RKO (cell line): ENCODE measurements around the gene RPEL1.
A peak's percentile ranks its signal among the peaks of the same experiment; 100 is the strongest.
"Not testable (repeated sequence)": the region's sequence is repeated elsewhere in the genome, so short reads cannot be mapped to it uniquely, and the experiment has no call there.

Source experiments
- DNase-seq: peaks from one replicate; pipeline ENCODE4 v3.0.0-alpha.2; 2016; ENCODE audit warnings: low spot score

Gene RPEL1

DNA sequence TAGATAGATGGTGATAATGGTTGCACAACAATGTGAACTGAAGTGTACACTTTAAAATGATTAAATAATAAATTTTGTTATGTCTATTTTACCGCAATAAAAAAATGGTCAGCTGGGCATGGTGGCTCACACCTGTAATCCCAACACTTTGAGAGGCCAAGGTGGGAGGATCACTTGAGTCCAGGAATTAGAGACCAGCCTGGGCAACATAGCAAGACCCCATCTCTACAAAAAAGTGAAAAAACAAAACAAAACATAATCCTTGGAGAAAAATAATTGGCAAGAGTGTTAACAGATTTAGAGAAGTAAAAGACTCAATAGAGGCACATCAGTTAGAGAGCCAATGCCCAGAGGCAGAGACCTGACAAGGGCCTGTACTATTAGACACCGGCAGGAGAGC is 9.9 kb upstream of the RPEL1 start:
- no peak for DNase-seq

DNA sequence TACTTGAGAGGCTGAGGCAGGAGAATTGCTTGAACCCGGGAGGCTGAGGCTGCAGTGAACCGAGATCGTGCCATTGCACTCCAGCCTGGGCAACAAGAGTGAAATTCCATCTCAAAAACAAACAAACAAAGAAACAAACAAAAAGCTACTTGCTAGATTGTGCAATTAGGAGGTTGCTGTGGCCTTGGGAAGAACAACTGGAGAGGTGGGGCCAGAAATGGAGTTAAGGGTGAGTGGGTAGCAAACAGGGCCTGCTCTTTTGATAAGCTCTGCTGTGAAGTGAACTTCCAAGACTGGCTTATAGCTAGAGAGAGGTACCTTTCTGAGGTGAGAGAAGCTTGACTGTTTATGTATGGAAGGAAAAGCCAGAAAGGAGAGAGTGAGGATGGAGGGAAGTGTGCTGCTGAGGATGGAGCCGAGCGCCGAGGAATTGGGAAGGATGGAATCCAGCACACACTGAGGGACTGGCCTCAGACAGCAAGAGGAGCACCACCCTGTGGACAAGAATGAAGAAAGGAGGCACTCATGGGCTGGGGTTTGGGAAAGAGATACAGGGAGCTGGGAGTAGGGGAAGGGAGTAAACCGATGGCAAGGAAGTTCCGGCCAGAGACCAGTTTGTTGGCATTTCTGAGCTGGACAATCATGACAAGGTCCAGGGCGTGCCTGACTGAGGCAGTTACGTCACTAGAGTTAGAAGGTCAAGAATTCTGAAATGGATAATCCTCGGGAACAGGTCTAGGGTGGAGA is 7.0 kb upstream of the RPEL1 start:
- DNase-seq, result no peak

DNA sequence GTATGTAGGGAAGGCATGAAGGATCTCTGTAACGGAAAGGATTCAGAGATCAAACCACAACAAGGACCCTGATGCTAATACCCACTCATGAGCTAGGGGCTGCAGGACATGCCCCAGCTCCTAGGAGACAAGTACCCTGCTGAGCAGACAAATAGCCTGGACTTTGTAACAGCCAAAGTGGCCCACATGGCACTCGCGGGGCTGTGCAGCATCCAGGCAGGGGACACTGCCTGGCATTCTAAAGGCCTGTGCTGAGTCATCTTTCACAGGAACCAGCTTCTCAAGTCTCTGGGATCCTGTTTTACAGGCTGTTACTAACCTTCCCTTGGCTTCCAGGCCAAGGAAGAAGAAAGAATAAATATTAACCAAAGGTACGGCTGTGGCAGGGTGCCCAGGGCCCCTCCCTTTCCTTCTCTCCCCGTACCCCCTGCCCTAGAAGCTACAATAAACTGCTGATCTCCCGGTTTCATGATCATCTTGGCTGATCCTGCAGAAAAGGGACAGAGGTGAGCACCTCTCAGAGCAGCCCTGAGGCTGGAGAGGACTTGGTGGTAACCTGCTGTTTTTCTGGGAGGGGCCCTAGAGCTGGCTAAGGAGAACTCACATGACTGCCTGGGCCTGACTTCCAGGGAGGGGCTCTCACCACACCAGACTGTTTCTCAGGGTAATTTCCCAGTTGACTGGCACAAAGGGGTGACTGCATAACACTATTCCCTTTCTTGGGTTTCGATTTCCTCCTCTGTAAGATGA is 4.2 kb upstream of the RPEL1 start:
- no peak for DNase-seq

DNA sequence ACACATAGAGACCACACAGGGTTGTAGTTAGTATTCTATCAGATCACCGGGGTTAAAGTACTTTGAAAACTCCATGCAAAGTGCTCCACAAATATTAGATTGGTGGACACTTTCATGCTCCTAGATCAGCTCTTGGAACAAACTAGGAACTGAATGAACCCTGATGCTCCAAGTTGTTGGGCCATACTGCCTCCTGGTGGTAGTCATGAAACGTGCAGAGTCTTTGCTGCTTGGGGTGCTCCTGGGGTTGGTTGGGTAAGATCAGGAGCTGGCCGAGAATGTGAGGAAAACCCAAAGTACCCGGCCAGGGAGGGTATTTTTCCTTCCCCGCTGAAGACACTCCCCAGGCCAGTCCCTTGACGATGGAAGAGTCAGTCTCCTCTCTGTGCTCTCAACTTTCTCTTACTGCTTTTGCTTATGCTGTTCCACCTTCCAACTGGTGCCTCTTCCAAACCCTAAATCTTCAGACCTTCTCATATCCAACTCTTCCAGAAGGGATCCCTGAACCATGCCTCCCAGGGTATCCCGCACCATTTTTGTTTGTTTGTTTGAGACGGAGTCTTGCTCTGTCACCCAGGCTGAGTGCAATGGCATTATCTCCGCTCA is 918 bp upstream of the RPEL1 start:
- peak; percentile 26 for DNase-seq

DNA sequence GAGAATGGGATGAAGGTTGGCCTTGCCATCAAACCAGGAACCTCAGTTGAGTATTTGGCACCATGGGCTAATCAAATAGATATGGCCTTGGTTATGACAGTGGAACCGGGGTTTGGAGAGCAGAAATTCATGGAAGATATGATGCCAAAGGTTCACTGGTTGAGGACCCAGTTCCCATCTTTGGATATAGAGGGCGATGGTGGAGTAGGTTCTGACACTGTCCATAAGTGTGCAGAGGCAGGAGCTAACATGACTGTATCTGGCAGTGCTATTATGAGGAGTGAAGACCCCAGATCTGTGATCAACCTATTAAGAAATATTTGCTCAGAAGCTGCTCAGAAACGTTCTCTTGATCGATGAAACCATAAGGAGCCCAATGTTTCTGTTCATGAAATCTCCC is 637 bp downstream of the RPEL1 start:
- DNase-seq, result no peak

DNA sequence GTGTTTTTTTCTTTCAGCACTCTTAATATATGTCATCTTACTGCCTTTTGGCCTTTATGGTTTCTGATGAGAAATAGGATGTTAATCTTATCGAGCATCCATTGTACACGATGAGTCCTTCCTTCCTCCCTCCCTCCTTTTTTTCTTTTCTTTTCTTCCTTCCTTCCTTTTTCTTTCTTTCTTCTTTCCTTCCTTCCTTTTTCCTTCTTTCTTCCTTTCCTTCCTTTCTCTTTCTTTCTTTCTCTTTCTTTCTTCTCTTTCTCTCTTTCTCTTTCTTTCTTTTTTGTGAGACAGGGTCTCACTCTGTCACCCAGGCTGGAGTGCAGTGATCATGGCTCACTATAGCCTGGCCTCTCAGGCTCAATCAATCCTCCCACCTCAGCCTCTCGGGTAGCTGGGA is 8.4 kb downstream of the RPEL1 start:
- DNase-seq, result no peak

DNA sequence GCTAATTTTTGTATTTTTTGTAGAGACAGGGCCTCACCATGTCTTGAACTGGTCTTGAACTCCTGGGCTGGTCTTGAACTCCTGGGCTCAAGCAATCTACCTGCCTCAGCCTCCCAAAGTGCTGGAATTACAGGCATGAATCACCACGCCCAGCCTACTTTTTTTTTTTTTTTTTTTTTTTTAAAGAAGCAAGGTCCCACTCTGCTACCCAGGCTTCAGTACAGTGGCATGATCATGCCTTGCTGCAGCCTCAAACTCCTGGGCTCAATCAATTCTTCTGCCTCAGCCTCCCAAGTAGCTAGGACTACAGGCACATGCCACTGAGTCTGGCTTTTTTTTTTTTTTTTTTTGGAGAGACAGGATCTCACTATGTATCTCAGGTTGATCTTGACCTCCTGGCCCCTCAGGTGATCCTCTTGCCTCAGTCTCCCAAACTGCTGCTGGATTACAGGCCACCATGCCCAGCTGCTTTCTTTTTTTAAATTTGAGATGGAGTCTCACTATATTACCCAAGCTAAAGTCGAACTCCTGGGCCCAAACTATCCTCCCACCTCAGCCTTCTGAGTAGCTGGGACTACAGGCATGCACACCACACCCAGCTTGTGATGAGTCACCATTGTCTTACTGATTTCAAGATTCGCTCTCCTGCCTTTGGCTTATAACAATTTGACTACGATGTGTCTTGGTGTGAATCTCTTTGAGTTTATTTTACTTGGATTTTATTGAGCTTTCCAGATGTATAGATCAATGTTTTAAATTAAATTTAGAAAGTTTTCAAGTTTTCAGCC is 9.0 kb downstream of the RPEL1 start:
- no peak for DNase-seq

DNA sequence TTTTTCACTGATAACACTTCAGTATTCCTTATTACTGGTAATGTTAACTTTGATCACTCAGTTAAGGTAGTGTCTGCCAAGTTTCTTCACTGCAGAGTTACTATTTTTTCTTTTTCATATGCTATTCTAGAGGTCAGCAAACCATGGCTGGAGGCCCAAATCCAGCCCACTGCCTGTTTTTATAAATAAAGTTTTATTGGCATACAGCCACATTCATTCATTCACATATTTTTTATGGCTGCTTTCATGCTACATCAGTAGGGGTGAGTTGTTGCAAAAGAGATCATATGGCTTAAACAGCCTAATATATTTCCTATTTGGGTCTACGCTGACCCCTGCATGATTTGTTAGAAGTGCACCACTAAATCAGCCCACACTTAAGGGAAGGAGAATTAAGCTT is 10.9 kb downstream of the RPEL1 start:
- no peak for DNase-seq

DNA sequence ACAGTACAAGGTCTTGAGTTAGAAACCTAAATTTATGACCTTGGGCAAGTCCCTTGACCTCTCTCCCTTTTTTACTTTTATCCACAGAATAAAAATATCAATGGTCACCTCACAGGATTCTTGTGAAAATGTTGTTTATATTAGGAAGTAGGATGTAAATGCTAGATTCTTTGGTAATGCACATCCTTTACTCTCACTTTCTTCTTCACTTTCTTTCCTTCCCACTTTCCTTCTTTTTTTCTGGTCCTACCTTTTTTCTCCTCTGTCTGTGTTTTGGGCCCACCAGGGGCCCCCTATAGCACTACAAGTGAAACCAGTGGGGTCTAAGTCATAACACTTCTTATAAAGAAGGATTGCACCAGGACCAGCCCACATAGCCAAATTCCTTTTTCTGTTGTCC is 12.1 kb downstream of the RPEL1 start:
- no peak for DNase-seq

DNA sequence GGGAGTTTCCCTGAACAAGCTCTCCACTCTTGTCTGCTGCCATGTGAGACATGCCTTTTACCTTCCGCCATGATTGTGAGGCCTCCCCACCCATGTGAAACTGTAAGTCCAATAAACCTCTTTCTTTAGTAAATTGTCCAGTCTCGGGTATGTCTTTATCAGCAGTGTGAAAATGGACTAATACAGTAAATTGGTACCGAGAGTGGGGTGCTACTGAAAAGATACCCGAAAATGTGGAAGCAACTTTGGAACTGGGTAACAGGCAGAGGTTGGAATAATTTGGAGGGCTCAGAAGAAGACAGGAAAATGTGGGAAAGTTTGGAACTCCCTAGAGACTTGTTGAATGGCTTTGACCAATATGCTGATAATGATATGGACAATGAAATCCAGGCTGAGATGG is 13.2 kb downstream of the RPEL1 start:
- not testable (repeated sequence) for DNase-seq

DNA sequence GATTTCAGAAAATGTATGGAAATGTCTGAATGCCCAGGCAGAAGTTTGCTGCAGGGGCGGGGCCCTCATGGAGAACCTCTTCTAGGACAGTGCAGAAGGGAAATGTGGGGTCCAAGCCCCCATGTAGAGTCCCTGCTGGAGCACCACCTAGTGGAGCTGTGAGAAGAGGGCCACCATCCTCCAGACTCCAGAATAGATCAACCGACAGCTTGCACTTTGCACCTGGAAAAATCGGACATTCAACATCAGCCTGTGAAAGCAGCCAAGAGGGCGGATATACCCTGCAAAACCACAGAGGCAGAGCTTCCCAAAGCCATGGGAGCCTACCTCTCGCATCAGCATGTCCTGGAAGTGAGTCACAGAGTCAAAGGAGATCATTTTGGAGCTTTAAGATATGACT is 14.3 kb downstream of the RPEL1 start:
- no peak for DNase-seq

DNA sequence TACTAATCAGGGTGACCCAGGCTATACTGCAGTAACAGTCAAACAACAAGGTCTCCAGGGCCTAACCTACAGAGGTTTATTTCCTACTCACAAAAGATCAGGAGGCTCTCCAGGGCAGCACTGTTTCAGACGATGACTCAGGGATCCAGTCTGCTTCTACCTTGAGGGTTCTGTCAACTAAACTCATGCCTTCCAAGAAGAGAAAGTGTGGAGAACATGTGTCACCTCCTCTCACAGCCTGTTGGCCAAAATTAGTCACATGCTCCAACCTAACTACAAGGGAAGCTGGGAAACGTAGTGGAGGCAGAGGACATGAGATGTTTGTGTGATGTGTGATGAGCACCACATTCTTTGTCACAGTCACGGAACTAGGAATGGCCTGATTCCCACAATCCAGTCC is 16.5 kb downstream of the RPEL1 start:
- peak; percentile 27 for DNase-seq

DNA sequence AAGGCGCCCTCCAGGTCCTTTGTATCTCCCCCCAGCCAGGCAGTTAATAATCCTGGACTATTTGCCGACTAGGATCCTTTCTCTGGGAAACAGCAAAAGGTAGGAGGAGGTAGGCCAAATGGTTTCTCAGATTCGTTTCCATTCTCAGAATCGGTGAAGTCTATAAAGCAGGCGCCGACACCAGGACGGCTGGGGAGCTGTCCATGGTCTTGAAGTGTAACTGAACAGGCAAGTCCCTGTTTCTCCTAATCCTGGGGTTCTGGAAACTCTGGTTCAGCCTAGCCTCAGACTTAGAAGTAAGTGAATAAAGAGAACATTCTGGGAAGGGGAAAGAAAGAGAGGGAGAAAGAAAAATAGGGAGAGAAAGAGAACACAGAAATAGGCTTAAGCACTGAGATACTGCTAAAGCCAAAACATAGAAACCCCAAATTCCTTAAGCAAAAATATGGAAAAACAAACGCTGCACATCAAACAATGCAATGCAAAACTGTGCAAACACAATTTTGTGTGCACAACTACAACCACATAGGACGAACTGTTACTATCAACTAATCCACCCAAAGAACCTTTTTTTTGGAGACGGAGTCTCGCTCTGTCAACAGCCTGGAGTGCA is 20.1 kb downstream of the RPEL1 start:
- DNase-seq, result peak; percentile 62

DNA sequence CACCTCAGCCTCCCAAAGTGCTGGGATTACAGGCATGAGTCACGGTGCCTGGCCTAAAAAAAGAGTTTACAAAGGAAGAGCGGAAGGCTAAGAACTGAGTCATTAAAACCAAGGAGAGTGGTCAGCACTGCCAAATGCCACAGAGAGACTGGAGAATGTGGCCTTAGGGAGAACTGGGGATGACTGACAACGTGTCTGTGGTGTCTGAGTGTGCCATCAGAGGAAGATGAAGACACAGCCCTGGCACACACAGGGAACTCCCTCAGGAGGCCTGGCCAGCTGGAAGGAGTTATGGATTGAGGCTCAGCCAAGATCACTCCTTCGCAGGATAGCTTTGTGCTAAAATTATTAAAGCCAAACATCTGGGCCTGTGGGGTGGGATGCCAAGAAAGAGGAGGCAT is 27.4 kb downstream of the RPEL1 start:
- DNase-seq, result peak; percentile 93

DNA sequence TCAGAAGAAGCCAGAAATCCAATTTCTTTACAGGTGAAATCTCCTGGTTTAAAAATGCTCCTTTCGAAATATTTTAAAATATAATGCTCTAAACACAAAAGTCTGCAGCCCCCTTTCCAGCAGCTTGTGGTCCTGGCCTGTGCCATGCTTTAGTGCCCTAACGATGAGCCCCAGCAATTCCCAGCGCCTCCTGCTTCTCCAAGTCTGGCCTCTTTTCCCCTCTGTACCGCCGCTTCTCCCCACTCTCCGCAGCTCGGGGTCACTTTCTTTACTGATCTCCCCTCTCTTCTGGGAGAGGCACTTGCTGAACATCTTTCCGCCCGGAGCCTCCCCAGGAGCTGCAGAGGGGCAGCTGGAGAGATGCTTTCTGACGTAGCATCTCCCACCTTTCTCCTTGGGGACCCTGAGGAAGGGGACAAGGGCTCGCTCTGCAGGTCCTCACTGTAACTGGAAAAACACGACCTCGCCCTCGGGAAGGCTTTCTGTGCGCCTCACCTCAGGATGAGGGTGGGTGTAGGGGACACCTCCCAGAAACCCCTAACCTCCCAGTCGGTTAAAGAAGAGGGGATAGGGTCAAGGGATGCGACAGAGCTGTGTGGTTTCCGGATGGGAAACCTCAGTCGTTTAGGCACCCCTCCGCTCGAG is 30.7 kb downstream of the RPEL1 start:
- DNase-seq, result no peak

DNA sequence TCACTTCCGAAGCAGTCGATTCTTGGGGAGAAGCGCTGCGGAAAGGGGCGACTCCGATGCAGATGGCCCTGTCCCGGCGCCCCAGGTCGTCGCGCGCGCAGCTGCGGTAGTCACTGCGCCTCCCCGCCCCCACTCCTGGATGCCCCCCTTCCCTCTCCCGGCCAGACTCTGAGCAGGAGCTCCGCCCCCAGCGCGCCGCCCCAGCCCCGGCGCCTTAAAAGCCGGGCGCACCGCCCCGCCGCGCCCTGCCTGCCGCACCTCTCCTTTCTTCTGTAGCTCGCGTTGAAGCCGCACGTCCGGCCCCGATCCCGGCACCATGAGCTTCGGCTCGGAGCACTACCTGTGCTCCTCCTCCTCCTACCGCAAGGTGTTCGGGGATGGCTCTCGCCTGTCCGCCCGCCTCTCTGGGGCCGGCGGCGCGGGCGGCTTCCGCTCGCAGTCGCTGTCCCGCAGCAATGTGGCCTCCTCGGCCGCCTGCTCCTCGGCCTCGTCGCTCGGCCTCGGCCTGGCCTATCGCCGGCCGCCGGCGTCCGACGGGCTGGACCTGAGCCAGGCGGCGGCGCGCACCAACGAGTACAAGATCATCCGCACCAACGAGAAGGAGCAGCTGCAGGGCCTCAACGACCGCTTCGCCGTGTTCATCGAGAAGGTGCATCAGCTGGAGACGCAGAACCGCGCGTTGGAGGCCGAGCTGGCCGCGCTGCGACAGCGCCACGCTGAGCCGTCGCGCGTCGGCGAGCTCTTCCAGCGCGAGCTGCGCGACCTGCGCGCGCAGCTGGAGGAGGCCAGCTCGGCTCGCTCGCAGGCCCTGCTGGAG is 31.4 kb downstream of the RPEL1 start, which contains the start of gene INA:
INA (plus strand) TSS at position 243 of the 817 bp plus-strand sequence; CDS start at position 317, 74 bp downstream.
- DNase-seq, result no peak

DNA sequence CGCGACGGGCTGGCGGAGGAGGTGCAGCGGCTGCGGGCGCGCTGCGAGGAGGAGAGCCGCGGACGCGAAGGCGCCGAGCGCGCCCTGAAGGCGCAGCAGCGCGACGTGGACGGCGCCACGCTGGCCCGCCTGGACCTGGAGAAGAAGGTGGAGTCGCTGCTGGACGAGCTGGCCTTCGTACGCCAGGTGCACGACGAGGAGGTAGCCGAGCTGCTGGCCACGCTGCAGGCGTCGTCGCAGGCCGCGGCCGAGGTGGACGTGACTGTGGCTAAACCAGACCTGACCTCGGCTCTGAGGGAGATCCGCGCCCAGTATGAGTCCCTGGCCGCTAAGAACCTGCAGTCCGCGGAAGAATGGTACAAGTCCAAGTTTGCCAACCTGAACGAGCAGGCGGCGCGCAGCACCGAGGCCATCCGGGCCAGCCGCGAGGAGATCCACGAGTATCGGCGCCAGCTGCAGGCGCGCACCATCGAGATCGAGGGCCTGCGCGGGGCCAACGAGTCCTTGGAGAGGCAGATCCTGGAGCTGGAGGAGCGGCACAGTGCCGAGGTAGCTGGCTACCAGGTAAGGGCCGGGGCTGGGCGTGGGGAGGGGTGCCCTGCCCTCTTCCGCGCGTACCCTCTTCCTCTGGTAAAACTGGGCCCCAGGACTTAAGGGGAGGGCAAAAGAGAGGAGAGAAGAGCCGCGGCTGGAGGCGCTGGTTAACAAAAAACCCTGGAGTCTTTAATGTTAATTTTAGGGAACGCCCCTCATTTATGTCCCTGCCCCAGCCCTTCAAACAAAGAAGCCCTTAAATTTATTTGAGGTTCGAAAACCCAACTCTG is 32.2 kb downstream of the RPEL1 start:
- DNase-seq, result no peak

DNA sequence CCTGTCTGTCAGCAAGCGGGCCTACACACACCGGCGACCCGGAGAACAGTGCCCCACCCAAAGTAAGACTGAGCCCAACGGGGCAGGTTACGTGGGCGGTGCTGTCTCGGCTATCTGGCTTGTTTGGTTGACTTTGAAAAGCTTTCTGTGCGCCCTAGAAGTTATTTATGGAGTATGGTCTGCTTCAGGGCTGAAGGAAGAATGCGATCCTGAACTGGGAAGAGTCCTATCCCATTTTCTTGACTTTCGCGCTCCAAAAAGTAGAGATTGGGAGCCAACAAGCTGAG is 32.8 kb downstream of the RPEL1 start:
- no peak for DNase-seq

DNA sequence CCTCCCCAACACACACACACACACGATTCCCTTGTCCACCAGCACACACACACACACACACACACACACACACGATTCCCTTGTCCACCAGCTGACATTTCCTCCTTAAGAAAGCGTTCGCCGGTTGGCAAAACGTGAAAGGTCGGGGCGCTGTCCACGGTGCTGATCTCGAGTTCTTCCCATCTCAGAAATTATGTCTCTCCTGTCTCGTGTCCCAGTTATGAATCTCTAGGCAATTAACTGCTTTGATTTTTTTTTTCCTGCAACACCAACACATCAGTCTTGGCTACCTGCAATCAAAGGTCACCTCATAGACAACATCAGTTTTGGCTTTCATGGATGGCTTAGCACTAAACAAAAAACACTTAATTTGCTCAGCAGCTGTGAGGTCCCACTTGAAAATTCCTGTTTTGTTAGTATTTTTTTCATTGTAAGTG is 33.2 kb downstream of the RPEL1 start:
- peak; percentile 43 for DNase-seq

DNA sequence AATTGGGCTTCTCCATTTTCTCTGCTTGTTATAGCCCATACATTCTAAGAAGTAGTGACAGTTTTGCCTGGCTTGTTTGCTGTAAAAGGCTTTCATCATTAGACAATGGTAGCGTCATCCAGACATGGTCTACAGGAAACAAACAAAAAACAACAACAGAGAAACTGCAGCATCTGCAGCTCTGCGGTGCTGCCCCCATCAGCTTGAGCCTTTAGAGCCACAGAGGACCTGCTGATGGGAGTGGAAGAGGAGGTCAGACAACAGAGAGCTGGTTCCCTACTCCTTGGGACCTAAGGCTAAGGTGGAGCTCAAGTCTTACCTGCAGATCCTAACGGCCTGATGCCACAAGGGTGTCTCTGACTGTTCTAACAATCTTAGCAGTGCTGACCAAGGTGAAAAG is 34.3 kb downstream of the RPEL1 start:
- no peak for DNase-seq
